ENCODE results near the gene CKAP2L.
A peak's percentile ranks its signal among the peaks of the same experiment; 100 is the strongest.

GRCh38 chr2:112794131-112794733 is 29.8 kb upstream of the CKAP2L start:
- peak in 1 of 3 donors; percentile 73 for TF ChIP-seq POLR2AphosphoS5 (IDR thresholded peaks at IDR 0.05)
- TF ChIP-seq, protein P1, sequence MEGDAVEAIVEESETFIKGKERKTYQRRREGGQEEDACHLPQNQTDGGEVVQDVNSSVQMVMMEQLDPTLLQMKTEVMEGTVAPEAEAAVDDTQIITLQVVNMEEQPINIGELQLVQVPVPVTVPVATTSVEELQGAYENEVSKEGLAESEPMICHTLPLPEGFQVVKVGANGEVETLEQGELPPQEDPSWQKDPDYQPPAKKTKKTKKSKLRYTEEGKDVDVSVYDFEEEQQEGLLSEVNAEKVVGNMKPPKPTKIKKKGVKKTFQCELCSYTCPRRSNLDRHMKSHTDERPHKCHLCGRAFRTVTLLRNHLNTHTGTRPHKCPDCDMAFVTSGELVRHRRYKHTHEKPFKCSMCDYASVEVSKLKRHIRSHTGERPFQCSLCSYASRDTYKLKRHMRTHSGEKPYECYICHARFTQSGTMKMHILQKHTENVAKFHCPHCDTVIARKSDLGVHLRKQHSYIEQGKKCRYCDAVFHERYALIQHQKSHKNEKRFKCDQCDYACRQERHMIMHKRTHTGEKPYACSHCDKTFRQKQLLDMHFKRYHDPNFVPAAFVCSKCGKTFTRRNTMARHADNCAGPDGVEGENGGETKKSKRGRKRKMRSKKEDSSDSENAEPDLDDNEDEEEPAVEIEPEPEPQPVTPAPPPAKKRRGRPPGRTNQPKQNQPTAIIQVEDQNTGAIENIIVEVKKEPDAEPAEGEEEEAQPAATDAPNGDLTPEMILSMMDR (IDR thresholded peaks at IDR 0.05) = no peak

All from breast epithelium (tissue), 3 donors.